HPDE6-E6E7 (cell line): Measurements from ENCODE around the gene UGT3A1.
"Not testable (repeated sequence)": the region's sequence is repeated elsewhere in the genome, so short reads cannot be mapped to it uniquely, and the experiment has no call there.

Experiments
- DNase-seq: peaks from one replicate; pipeline ENCODE4 v3.0.0; 2011; ENCODE audit warnings: missing footprints; ENCODE audit errors: extremely low spot score

Gene UGT3A1

DNA sequence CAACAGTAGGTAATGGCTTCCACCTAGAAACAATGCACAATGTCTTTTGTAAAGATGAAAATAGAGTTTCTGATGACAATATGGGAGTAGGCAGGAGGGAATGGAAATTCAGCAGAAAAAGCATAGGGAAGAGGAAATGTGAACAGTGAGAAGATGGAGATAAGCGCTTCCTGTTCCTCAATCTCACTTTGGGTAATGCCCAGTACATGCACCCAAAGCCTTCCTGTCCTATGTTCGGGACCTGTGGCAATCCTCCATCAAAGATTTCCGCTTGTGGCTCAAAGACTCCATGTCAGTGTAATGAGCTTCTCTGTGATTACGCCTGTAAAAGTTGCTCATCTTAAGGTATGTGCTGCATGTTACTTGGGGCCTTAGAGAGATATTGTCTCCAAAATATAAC lies 2.7 kb downstream of the UGT3A1 start:
- no peak for DNase-seq

DNA sequence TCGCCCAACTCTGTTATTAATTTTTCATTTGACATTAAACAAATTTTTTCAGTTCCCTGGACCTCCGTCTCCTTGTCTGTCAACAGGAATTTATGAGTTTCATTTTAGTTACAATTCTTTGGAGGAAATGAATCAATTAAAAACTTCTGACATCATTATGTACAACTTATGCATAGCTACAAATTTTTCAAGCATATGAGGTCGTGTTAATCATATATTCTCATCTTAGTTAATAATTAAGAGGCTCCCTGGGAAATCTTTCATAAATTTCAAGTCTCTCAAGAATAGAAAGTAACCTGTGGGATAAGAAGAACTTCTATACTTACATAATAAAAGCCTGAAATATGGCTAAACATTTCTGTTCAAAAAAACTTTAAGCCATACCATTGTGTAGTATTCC lies 3.4 kb downstream of the UGT3A1 start:
- no peak for DNase-seq

DNA sequence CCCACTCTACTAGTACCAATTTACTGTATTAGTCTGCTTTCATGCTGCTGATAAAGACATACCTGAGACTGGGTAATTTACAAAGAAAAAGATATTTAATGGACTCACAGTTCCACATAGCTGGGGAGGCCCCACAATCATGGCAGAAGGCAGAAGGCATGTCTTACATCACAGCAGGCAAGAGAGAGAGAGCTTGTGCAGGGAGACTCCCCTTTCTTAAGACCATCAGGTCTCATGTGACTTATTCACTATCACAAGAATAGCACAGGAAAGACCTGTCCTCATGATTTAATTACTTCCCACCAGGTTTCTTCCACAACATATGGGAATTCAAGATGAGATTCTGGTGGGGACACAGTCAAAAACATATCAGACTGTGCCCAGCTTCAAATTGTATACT lies 11.5 kb downstream of the UGT3A1 start:
- no peak for DNase-seq

DNA sequence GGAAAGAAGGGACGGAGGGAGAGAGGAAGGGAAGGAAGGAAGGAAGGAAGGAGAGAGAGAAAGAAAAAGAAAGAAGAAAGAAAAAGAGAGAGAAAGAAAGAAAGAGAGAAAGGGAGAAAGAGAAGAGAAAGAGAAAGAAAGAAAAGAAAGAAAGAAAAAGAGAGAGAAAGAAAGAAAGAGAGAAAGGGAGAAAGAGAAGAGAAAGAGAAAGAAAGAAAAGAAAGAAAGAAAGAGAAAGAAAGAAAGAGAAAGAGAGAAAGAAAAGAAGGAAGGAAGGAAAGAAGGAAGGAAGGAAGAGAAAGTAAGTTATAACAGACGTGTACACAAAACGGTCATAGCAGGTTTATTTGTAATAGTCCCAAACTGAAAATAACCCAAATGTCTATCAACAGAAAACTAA lies 14.3 kb downstream of the UGT3A1 start:
- not testable (repeated sequence) for DNase-seq

DNA sequence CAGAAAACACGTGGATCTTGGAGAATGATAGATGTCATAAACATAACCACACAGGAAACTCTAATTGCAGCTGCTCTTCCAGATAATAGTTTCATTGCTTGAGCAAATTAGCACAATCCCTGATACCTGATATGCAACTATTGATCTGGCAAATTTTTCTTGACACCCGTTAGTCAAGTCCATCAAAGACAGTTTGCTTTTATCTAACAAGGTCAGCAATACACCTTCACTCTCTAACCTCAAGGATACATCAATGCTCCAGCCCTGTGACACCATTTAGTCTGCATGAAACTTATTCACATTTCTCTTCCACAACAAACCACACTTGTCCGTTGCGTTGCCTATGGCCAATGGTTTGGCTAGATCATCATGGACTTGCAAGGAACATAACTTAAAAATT lies 16.6 kb downstream of the UGT3A1 start:
- no peak for DNase-seq

DNA sequence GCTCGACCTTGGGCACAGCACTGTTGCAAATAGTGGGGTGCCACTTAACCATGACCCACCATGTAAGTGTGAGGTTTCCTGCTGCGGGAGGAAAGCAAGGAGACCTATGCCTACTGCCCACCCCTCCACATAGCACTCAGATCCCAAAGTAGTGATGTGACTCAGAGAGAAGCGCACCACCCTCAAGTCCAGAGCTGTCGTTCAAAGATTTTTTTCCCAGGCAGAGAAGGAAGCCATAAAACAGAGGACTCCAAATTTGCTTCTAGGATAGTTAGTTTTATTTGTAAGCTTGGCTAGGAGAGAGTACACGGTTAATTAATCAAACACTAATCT lies 19.3 kb downstream of the UGT3A1 start:
- DNase-seq: no peak

DNA sequence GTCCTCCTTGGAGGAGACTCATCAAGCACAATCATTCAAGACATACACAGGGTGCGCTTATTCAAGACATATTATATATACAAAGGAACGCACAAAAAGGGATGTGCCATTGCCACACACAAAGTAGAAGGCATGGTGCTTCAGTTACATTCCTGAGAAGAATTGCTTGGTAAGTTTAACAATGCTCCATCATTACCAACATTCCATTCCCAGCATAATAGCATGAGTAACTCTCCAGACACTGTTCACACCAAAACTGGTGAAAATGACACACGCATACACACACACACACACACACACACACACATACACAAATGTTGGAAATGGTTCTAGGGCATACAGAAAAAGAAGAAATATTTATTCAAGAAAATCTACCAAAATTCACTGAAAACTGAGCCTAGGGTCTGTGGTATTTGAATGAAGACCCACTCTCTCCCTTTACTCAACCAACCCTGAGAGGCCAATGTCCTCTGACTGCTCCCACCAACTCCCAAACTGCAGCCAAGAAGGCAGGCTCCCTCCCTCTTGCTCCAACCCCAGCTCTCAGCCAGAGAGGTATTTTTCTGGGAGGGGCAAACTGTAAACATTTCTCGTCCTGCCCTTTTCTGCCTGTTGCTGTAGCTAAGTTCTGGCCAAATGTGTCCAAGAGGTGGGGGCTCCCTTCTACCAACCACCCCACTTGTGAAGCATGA lies 19.9 kb downstream of the UGT3A1 start:
- DNase-seq: no peak

DNA sequence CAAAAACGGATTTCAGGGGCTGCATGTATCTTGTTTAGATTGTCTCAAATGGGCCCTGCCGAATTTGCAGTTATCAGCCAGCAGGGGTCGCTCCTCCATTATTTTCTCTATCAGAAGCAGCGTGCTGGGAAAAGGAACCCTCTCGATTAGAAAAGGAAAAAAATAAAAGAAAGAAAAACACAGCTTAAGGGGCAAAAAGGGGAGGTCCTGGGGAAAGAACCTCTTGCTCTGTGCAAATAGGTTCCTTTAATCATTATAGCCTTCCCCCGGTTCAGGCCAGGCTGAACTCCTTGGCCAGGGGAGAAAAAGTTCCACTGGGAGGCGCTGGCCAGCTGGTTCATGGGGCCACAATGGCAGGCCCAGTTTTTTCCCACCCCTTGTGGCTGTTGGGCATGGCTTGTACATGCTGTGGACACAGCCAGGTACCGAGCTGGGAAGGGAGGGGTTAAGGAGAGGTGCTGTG lies 27.8 kb downstream of the UGT3A1 start:
- DNase-seq: no peak

DNA sequence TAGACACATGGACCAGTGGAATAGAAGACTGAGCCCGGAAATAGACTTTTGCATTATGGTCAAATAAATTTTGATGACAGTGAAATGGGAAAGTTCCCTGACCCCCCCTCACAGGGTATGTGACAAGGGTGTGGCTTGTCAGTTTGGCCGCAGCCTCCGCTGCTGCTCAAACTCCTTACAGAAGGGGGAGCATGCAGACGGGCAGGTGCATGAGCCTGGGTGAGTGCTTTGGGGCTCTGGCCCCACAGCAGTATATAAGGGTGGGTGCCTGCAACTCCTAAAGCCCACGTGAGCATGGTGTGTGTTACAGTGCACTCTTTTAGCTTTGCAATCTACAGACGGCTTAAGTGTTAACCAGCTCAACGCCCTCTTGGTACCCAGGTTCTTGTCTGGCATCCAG lies 30.9 kb downstream of the UGT3A1 start:
- DNase-seq: no peak

DNA sequence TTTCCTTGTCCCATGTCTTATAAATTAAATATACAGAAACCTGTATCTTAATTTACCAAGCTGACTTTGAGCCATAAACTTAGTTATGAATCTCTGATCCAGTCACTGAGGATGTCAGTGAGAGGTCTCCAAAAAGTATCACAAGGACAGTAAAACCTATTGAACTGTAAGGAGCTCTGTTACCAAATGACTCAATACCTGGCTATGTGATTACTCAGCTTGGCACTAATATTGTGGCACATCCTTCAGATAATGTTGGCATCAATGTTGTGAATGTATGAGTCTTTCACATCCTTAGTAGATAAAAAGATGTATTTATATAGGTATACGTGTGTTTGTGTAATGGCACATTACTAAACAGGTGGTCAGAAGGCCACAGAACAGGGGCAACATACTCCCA lies 34.8 kb downstream of the UGT3A1 start:
- DNase-seq: no peak

DNA sequence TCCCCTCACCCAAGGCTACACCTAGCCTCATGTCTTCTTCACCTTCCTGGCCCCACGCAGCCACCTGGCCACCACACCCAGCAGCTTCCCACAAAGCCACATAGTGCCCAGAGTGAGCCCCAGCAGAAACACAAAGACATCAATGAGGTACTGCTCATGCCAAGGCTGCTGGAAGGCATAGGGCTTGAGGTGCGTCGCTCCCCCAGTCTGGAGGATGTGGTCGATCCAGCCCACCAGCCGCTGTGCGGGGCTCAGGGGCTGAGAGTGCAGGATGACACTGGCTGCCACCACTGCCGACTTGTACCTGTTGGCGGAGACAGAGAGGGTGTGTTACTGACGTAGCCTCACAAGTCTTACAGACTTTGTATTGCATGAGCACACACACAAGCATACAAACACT lies 37.0 kb downstream of the UGT3A1 start:
- no peak for DNase-seq

DNA sequence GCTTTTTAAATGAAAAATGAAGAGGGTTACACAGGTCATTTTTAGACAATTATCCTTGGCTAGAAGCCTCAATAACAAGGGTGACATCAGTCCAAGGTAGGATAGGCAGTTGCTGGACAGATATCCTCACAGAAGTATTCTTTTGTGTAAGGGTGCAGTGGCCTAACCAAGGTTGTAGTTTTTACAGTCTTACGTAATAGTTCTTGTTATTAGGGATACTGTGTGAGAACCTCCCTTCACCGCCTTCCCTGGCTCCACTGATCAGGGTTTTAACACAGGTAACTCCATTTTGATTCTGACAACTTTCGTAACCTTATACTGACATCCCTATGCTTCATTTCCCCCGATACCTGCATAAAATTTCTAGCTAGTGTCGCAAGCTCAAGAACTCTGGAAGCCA lies 44.1 kb downstream of the UGT3A1 start:
- DNase-seq: no peak

DNA sequence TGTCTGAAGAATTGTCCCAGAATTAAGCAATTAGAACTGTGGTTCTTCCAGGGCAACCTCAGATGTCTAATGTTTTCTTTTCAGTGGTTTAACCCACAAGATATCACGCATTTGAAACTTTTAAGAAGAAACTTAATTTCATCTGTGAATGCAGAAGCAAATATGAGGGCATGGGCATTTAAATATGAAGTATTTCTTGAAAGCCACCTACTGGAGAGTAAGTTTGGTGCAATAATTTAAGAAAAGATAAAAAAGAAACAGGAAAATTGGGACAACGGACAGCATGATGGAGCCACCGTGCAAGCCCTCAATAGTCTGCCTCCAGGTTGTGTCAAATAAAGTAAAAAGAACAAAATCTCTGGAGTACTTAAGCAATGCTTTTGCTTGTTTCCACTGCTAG lies 51.6 kb downstream of the UGT3A1 start:
- DNase-seq: no peak

DNA sequence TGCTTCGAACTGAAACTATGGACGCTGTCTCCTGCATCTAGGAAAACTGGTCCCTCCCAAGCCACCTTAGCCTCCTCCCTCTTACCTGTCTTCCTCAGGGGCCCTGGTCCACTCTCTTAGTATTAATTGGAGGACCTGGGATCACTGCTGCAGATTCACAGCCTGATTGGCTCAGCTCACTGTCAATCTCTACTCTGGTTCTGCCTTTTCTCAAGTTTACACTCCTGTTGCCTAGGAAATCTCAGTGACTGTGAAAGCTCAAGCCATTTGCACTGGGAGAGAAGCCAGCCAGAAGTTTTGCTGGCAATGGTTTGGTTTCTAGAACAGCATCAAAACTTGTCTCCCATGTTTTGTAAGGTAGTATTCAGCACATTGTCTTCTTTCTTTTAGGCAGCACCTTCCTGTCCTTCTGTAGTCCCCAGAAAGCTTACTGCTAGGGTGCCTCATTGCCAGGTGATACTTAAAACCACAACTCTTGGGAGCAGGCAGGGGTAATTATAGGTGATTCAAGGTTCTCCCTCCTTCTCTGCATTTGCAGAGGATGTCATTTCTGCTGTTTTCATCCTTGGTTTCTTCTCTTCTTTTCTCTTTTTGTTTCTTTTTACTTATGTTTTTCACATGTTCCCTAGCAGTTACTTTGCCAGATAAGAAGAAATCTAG lies 52.5 kb downstream of the UGT3A1 start, which contains the start of gene CAPSL:
Gene CAPSL (minus strand): TSS at position 55 of the 660 bp plus-strand sequence. CDS start 17,502 bp downstream, outside the sequence.
- DNase-seq: peak; percentile 19

DNA sequence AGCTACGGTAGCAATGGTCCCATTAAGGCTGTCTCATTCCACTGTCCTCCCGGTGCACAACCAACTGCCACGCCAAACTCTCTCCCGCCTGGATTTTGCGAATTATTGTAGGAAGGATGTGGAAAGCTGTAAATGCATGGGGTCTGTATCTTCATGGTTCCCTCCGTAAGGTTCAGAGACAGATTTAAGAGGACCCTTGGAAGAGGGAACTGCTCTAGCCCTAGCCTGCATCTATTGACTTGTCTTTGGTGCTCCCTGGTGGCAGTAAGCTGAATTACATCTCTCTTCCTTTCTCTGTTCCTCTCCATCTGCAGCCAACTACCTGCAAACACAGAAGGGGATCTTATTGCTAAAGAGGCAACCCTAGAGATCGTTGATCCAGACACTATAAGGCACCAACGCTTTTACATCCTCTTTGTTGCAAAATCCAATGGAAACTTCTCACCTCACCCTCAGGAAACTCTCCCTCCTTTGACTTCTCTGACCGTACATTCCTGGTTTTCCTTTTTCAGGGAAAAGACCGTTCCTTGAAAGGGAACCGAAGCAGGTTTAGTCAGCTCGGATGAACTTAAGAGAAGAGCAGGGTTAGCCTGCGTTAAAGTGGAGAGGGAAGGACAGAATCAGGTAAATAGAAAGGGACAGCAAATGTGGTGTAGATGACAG lies 64.7 kb downstream of the UGT3A1 start:
- DNase-seq: peak; percentile 36

DNA sequence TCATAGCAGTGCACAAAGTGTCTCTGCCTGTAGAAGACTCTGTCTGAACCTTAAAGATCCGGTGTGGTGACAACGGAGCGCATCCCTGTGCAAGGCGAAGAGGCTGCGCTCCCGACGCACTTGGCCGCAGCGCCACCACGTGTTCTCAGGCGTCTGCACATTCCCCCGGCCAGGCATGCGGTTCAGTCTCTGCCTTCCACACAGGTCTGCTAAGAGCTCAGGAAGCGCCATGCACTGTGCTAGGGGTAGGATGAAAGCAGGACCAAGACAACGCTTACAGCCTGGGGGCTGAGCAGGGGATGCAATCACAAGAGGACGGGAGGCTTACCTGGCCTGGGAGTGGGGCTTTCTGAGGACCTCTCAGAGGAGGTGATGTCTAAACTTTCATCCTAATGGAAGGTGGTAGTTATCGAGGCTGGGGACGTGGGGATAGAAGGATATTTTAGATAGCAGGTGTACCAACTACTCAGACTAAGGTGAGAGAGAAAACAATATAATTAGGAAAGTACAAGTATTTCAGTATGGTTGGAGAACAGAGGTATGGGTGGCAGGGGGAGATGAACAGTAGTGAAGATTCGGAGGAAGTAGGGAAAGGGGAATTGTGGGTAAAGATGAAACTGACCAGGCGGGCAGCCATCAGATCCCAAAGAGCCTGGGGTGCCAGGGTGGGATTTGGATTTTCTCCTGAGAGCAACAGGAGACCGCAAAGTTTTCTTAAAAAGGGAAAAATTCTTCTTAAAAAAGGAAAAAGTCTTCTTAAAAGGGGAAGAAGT lies 66.1 kb downstream of the UGT3A1 start:
- peak; percentile 43 for DNase-seq

DNA sequence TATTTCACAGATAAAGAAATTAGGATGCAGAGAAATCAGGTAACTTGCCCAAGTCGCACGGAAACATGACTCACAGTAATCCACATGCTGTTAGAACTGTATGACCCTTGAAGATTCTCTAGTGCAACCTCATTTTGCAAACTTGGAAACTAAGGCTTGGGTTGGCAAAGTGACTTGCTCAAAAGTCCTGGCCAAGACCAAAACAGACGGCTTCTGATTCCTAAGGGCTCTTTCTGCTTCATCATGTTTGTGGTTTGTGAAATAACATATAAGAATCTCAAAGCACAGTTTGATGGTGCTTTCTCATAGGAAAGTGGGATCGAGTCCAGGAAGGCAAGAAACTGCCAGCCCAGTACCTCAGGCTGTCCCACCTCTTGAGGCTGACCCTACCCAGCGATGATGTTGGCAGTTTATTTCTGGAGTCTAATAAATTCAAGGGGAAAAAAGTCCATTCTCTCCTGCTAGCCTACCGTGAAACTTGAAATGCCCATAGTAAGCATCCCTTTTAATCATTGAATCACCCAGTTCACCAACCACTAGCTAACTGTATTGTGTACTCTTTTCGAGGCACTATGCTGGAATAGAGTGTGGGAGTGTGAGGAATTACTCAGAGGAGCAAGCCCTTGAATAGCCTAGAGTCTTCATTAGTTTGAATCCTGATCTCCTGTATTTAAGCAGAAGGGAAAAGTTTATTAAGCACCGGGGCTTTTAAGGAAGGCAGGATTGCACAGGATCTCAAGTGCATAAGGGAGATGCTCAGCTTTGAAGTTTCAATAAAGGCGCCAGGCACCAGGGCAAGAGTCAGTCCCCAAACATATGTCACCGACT lies 66.9 kb downstream of the UGT3A1 start:
- DNase-seq: no peak

DNA sequence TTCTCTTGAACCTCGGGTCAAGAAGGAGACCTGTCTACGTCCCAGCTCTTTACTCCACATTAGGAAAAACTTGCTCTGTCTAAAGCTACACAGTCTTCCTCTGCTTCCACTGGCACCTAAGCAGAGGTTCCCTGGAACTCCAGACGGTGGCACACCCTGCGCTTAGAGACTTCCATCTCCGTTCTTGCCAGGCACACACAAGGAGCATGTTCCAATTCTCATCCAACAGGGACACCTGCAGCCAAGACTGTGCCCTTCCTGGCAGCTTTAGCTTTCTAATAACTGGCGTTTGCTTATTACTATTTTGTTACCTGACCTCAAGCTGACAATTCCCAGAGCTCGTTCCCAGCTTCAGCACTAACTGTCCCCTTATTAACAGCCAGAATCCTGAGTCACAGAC lies 68.7 kb downstream of the UGT3A1 start:
- no peak for DNase-seq

DNA sequence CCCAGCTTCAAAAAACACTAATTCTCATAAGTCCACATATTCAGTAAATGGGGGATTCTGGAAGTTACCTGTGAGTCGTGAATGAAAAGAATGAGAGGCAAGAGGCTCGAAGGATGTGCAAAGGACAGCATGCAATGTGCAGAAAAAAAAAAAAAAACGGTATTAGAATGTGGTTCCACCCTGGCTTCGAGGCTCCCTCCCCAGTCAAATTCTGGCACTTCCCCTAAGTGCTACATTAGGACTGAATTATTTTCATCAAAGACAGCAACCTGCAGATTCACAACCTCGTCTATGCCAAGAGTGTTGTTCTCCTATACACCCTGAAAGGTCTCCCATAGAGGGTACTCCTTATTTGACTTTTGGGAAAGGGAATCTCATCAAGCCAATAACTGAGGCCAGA lies 69.3 kb downstream of the UGT3A1 start:
- DNase-seq: no peak

DNA sequence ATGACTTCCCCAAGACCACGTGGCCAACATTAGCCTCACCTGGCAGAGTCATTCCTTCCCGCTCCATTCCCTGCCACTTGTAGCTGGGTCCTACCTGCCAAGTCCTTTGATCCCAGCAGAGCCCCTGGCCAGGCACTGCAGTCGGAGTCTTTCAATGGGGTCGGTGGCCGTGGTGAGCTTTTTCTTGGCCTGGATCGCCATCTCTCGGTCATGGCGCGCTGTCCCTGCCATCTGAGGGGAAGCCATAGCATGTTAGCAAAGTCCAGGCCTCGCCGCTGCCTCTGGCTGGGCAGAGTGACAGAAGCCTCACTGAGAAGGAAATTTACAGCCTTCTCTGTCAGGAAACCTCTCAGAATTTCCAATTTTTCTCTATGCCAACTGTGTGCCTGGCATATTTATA lies 70.3 kb downstream of the UGT3A1 start:
- DNase-seq: no peak

DNA sequence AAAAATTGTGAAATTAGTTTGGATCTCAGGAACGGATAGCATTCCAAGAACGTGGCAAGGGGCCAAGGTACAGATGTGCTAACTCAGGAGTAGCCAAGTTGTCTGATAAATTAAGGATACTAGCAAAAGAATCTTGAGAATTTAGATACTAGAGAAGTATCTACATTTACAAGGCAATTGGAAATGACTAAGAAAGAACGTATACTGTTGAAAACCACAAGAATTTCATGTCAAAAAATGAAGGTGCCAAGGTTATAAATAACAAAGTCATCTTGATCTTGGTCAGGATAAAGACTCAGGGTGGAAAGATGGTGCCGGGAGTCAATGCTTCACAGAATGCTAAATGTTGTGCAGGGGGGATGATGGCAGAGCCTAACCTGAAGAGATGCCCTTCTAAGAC lies 72.0 kb downstream of the UGT3A1 start:
- no peak for DNase-seq
